Endothelial cell of umbilical vein (primary cell): ENCODE measurements around the gene NRXN3. TPM values are rescaled to one million over a fixed set of nuclear protein-coding genes. Genes with fewer than 3 reads are reported as not detected.

ENCODE experiments used
- BruUV-seq: library from RNA; stranded (reverse); fragments of 400-500 nt; replicated peaks from 2 replicates; lab custom pipeline; 2021; lab: Mats Ljungman, UMichigan
- CTCF ChIA-PET: fragments of 300-600, 350-600 bp; sonication (Branson Sonifier 250); formaldehyde crosslinking; loops from one replicate; lab custom pipeline; 2021; ENCODE audit warnings: antibody characterized with exemption, inconsistent platforms; lab: Charles Lee
- POLR2A ChIA-PET: fragments of 300-600, 350-600 bp; sonication (Branson Sonifier 250); formaldehyde crosslinking; loops from one replicate; lab custom pipeline; 2021; ENCODE audit warnings: antibody characterized with exemption, inconsistent platforms; lab: Charles Lee
- DNase-seq: peaks from one replicate; pipeline ENCODE4 v3.0.0-alpha.2; 2011; ENCODE audit warnings: low read depth, low spot score
- FAIRE-seq: peaks from 2 replicates; lab custom pipeline; 2011; peaks lifted over from hg19 to GRCh38; lab: Jason Lieb, UNC
- H2AFZ ChIP-seq: 2 replicates; pipeline ENCODE4 v1.6.0; 2012; ENCODE audit warnings: low read depth, low read length, control low read depth, inconsistent platforms
- H3K27ac ChIP-seq: 2 replicates; pipeline ENCODE4 v1.5.1; 2011; ENCODE audit warnings: low read depth, mild to moderate bottlenecking, control low read depth, low read length, moderate library complexity; ENCODE audit not compliant: insufficient read depth
- H3K27me3 ChIP-seq, 2 experiments: 2 replicates each; pipeline versions ENCODE4 v1.6.0 to v1.6.1; 2011; ENCODE audit warnings: low read length in 2 of 2, mixed read lengths in 1 of 2; ENCODE audit not compliant: control insufficient read depth in 2 of 2, insufficient read depth in 2 of 2
- H3K36me3 ChIP-seq, 2 experiments: 2 replicates in 1 of 2; 3 replicates in 1 of 2; pipeline ENCODE4 v1.5.1; 2011; ENCODE audit warnings: low read length in 2 of 2, mild to moderate bottlenecking in 1 of 2, moderate library complexity in 1 of 2; ENCODE audit not compliant: control insufficient read depth in 2 of 2, insufficient read depth in 2 of 2; ENCODE audit errors: extremely low read depth in 1 of 2
- H3K4me1 ChIP-seq: 3 replicates; pipeline ENCODE4 v1.5.1; 2011; ENCODE audit warnings: mild to moderate bottlenecking, low read length; ENCODE audit not compliant: control insufficient read depth, insufficient read depth; ENCODE audit errors: extremely low read depth
- H3K4me2 ChIP-seq: 2 replicates; pipeline ENCODE4 v1.6.1; 2011; ENCODE audit warnings: low read length, control low read depth, mixed read lengths; ENCODE audit not compliant: insufficient read depth
- H3K4me3 ChIP-seq, 3 experiments: fragments of 200-600 bp in 1 of 3; sonication (generic), shearing (Covaris generic) in 1 of 3; replicated peaks in 1 of 3; 2 replicates each; pipeline ENCODE4 v1.5.1; 2011 to 2016; ENCODE audit warnings: control low read depth in 3 of 3, low read length in 3 of 3, mild to moderate bottlenecking in 2 of 3, inconsistent platforms in 1 of 3, low read depth in 1 of 3, moderate library complexity in 1 of 3; ENCODE audit not compliant: insufficient read depth in 1 of 3
- H3K79me2 ChIP-seq: 2 replicates; pipeline ENCODE4 v1.6.0; 2012; ENCODE audit warnings: low read length, inconsistent platforms; ENCODE audit not compliant: control insufficient read depth, insufficient read depth
- H3K9ac ChIP-seq: replicated peaks from 2 replicates; pipeline ENCODE3; 2011; ENCODE audit warnings: low read length, control low read depth; ENCODE audit not compliant: insufficient read depth; ENCODE audit errors: extremely low read depth
- H3K9me1 ChIP-seq: replicated peaks from 3 replicates; pipeline ENCODE4 v1.6.0; 2011; ENCODE audit warnings: mild to moderate bottlenecking, low read length; ENCODE audit not compliant: control insufficient read depth, insufficient read depth; ENCODE audit errors: extremely low read depth
- H3K9me3 ChIP-seq: replicated peaks from 2 replicates; pipeline ENCODE4 v1.5.1; 2012; ENCODE audit warnings: low read length, inconsistent platforms; ENCODE audit not compliant: control insufficient read depth, insufficient read depth
- H4K20me1 ChIP-seq: replicated peaks from 2 replicates; pipeline ENCODE3; 2011; ENCODE audit warnings: mild to moderate bottlenecking, low read length; ENCODE audit not compliant: control insufficient read depth, insufficient read depth; ENCODE audit errors: extremely low read depth
- EZH2 ChIP-seq: IDR thresholded peaks from 2 replicates; pipeline ENCODE4 v1.6.1; 2012; ENCODE audit warnings: borderline replicate concordance, low read depth, mild to moderate bottlenecking, moderate library complexity, low read length, inconsistent platforms; ENCODE audit not compliant: severe bottlenecking
- FOS ChIP-seq: IDR thresholded peaks from 2 replicates; pipeline ENCODE4 v1.6.1; 2011; ENCODE audit warnings: mild to moderate bottlenecking, low read length, moderate library complexity, borderline replicate concordance; ENCODE audit not compliant: insufficient read depth
- GATA2 ChIP-seq: IDR thresholded peaks from 2 replicates; pipeline ENCODE4 v1.7.0; 2011; ENCODE audit warnings: low read depth, mild to moderate bottlenecking, moderate library complexity, mixed read lengths, low read length; ENCODE audit not compliant: insufficient read length, insufficient read depth
- JUN ChIP-seq: IDR thresholded peaks from 2 replicates; pipeline ENCODE4 v1.6.1; 2011; ENCODE audit warnings: borderline replicate concordance, low read depth; ENCODE audit not compliant: insufficient read length, insufficient read depth
- MAX ChIP-seq: IDR thresholded peaks from 2 replicates; pipeline ENCODE4 v1.6.1; 2011; ENCODE audit not compliant: insufficient read depth, insufficient read length
- MYC ChIP-seq: IDR thresholded peaks from one replicate; pipeline ENCODE4 v1.6.1; 2011; ENCODE audit warnings: mild to moderate bottlenecking, low read depth, low read length
- POLR2A ChIP-seq: IDR thresholded peaks from 2 replicates; pipeline ENCODE4 v1.6.1; 2012; ENCODE audit warnings: low read depth, mild to moderate bottlenecking, control low read depth, low read length
- POLR2AphosphoS5 ChIP-seq: IDR thresholded peaks from 2 replicates; pipeline ENCODE4 v1.6.1; 2012; ENCODE audit warnings: low read depth, mild to moderate bottlenecking, control low read depth, low read length, moderate library complexity; ENCODE audit not compliant: insufficient read depth
- dilution Hi-C: fragments of 300-500 bp; cut with MboI; formaldehyde crosslinking; loops from one replicate; pipeline ENCODE4 v1.15.0; 2019; ENCODE audit warnings: low sequenced_read_pairs; ENCODE audit not compliant: extremely low pct_ligation_motif_present
- intact Hi-C: fragments of 100-400 bp; cut with micrococcal nuclease; formaldehyde crosslinking; loops from one replicate; pipeline ENCODE4 v1.10.0; 2022
- polyA plus RNA-seq, 4 experiments: library from polyadenylated mRNA; depleted of rRNA in 3 of 4; stranded (reverse) in 3 of 4; unstranded in 1 of 4; fragments of >200 nt; gene quantifications; 2 replicates each; pipeline versions ENCODE4 v1.2.1 to v1.2.3, GENCODE V29; 2011 to 2012; ENCODE audit warnings: missing spikeins in 1 of 4
- total RNA-seq: library from RNA; stranded (reverse); gene quantifications from 2 replicates; pipeline ENCODE4 v1.2.3, GENCODE V29; 2021
- TF ChIP-seq, protein P1 (sequence below), 2 donors: IDR thresholded peaks; 1 replicate in 1 of 2; 2 replicates in 1 of 2; pipeline ENCODE4 v1.5.1; 2011; ENCODE audit warnings: low read length in 2 of 2, mild to moderate bottlenecking in 2 of 2, moderate library complexity in 2 of 2, control low read depth in 1 of 2, inconsistent platforms in 1 of 2, low read depth in 1 of 2; ENCODE audit not compliant: insufficient read depth in 1 of 2; ENCODE audit errors: extremely low read depth in 1 of 2

The NRXN3 gene
- total and polyA plus RNA-seq, 2 donors (not counting 3 experiments of a cell fraction or from before 2014, with no cell fraction given) = 0.72 to 4.2 TPM

DNA sequence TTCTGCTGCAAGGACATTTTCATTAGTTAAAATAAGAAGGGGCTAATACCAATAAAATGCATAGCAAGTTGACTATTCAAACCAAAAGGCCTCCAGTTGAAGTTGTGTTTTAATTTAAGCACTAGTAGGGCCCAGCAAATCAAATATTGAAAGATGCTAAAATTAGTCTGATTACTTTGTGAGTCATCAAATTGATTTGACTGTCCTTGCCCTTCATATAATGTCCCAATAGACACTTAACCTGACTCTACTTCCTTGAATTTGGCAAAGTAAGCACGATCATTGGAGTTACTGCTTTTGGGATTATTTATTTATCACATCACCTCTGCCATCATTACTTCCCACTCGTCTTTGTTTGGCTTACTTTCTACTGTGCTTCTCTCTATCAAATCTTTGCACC lies 1242.6 kb downstream of the NRXN3 start:
- ChIA-PET CTCF (interaction anchor here (1.6 kb wide), 1 partner anchor 12 kb away, joined by 5 read pairs; no protein-coding TSS in a partner anchor), POLR2A (no interaction called here)
- intact Hi-C loops = no loop called here
- no peak overlapping the region for H3K27ac ChIP-seq
- no peaks in the 10 kb centered on the region for H3K27me3 ChIP-seq
- no peak for DNase-seq
- no peaks in the 10 kb centered on the region for H3K9me3 ChIP-seq
- no peak for TF ChIP-seq JUN
- TF ChIP-seq GATA2 = no peak
- no peak for TF ChIP-seq MYC
- no peak for TF ChIP-seq FOS
- no peak for TF ChIP-seq POLR2A
- no peak for TF ChIP-seq EZH2
- no peak for TF ChIP-seq MAX
- no peak for TF ChIP-seq POLR2AphosphoS5
- TF ChIP-seq, protein P1, sequence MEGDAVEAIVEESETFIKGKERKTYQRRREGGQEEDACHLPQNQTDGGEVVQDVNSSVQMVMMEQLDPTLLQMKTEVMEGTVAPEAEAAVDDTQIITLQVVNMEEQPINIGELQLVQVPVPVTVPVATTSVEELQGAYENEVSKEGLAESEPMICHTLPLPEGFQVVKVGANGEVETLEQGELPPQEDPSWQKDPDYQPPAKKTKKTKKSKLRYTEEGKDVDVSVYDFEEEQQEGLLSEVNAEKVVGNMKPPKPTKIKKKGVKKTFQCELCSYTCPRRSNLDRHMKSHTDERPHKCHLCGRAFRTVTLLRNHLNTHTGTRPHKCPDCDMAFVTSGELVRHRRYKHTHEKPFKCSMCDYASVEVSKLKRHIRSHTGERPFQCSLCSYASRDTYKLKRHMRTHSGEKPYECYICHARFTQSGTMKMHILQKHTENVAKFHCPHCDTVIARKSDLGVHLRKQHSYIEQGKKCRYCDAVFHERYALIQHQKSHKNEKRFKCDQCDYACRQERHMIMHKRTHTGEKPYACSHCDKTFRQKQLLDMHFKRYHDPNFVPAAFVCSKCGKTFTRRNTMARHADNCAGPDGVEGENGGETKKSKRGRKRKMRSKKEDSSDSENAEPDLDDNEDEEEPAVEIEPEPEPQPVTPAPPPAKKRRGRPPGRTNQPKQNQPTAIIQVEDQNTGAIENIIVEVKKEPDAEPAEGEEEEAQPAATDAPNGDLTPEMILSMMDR (IDR thresholded peaks at IDR 0.05; ENCODE audit: extremely low read depth in 1 of 2, insufficient read depth in 1 of 2, low read depth in 1 of 2, low read length in 2 of 2) = no peak
- no peak overlapping the region for H3K9ac ChIP-seq
- BruUV-seq = no TSS peak
- no peaks in the 10 kb centered on the region for H3K9me1 ChIP-seq
- H3K4me1 ChIP-seq = peaks cover 4% of the 10 kb centered on the region
- FAIRE-seq = no peak
- no peak overlapping the region for H2AFZ ChIP-seq
- no peaks in the 10 kb centered on the region for H3K79me2 ChIP-seq
- no peak overlapping the region for H3K4me2 ChIP-seq
- H3K36me3 ChIP-seq = no peaks in the 10 kb centered on the region
- no peak overlapping the region for H3K4me3 ChIP-seq
- dilution Hi-C loops = no loop called here
- H4K20me1 ChIP-seq = no peaks in the 10 kb centered on the region
